Thymus (tissue), 11 donors: Measurements from ENCODE around the gene PROS1. TPM values are rescaled to one million over a fixed set of nuclear protein-coding genes. Genes with fewer than 3 reads are reported as not detected.

ENCODE experiments used
- DNase-seq, 9 donors: peaks; one replicate each; pipeline ENCODE4 v3.0.0-alpha.2; 2013; ENCODE audit warnings: low spot score in 9 of 9, low read depth in 6 of 9, missing footprints in 1 of 9
- H3K27ac ChIP-seq, 2 donors: one replicate each; pipeline ENCODE4 v1.5.1; 2013; ENCODE audit warnings: control low read depth in 1 of 2, low read depth in 1 of 2, low read length in 1 of 2, mild to moderate bottlenecking in 1 of 2, moderate library complexity in 1 of 2
- H3K27me3 ChIP-seq, 2 donors: one replicate each; pipeline ENCODE4 v1.5.1; 2013; ENCODE audit warnings: low read length in 1 of 2; ENCODE audit not compliant: control insufficient read depth in 2 of 2, insufficient read depth in 1 of 2
- H3K36me3 ChIP-seq, 2 donors: one replicate each; pipeline ENCODE4 v1.5.1; 2013; ENCODE audit warnings: low read length in 1 of 2, mild to moderate bottlenecking in 1 of 2, moderate library complexity in 1 of 2; ENCODE audit not compliant: control insufficient read depth in 2 of 2, insufficient read depth in 2 of 2
- H3K4me1 ChIP-seq, 2 donors: one replicate each; pipeline ENCODE4 v1.5.1; 2013; ENCODE audit warnings: low read length in 2 of 2; ENCODE audit not compliant: control insufficient read depth in 2 of 2, insufficient read depth in 2 of 2
- H3K4me3 ChIP-seq, 2 donors: one replicate each; pipeline ENCODE4 v1.5.1; 2013; ENCODE audit warnings: low read length in 2 of 2, control low read depth in 1 of 2, mild to moderate bottlenecking in 1 of 2
- H3K9me3 ChIP-seq, 2 donors: one replicate each; pipeline ENCODE4 v1.5.1; 2013; ENCODE audit warnings: low read length in 1 of 2, mild to moderate bottlenecking in 1 of 2; ENCODE audit not compliant: control insufficient read depth in 2 of 2, insufficient read depth in 1 of 2
- WGBS: extraction: QIAGEN DNeasy Blood & Tissue Kit; methylation state at CpG from one replicate; pipeline ENCODE4 v1.1.7; 2013; 5-methylcytosine and 5-hydroxymethylcytosine counted together
- polyA plus RNA-seq: library from polyadenylated mRNA; stranded (reverse); fragments of 200-250 nt; gene quantifications from one replicate; pipeline ENCODE4 v1.2.3, GENCODE V29; 2013
- total RNA-seq: library from RNA; stranded (reverse); fragments of 120-200 nt; gene quantifications from one replicate; pipeline ENCODE4 v1.2.4, GENCODE V29; 2013
- donor health status: healthy.

Gene PROS1
- total and polyA plus RNA-seq, 2 donors = 2.7 to 5.4 TPM

- WGBS = 12% methylated on average over 4 of the region's 4 CpGs
- Histone ChIP-seq H3K27ac (no peak overlapping the region), H3K4me3 (no peak overlapping the region), H3K9me3 (no peaks in the 10 kb centered on the region), H3K36me3 (no peaks in the 10 kb centered on the region), H3K4me1 (no peaks in the 10 kb centered on the region), H3K27me3 (no peaks in the 10 kb centered on the region)
- DNase-seq = peak in 7 of 9 donors; percentile 24 to 67 (median 32)
Observed at GRCh38 chr3:94004301-94004910, 30.7 kb upstream of the PROS1 start.

GRCh38 chr3:94001827-94002495 lies 28.3 kb upstream of the PROS1 start:
- WGBS = 91% methylated on average over 3 of the region's 3 CpGs

GRCh38 chr3:94001191-94001590 lies 27.5 kb upstream of the PROS1 start:
- WGBS = 92% methylated on average over 1 of the region's 1 CpG
- Histone ChIP-seq H3K27ac (no peak overlapping the region), H3K9me3 (no peaks in the 10 kb centered on the region), H3K4me3 (no peak overlapping the region), H3K27me3 (no peaks in the 10 kb centered on the region), H3K36me3 (no peaks in the 10 kb centered on the region), H3K4me1 (no peaks in the 10 kb centered on the region)
- DNase-seq = no peak

More at GRCh38 chr3:94001827-94002495, 28.3 kb upstream of the PROS1 start:
- H3K4me1 ChIP-seq = no peaks in the 10 kb centered on the region
- no peak overlapping the region for H3K27ac ChIP-seq
- no peak for DNase-seq
- H3K27me3 ChIP-seq = no peaks in the 10 kb centered on the region
- H3K9me3 ChIP-seq = no peaks in the 10 kb centered on the region
- H3K36me3 ChIP-seq = no peaks in the 10 kb centered on the region
- H3K4me3 ChIP-seq = no peak overlapping the region

GRCh38 chr3:93994056-93994455 lies 20.4 kb upstream of the PROS1 start:
- no peak overlapping the region for H3K4me3 ChIP-seq
- H3K4me1 ChIP-seq = no peaks in the 10 kb centered on the region
- no peak overlapping the region for H3K27ac ChIP-seq
- H3K36me3 ChIP-seq = no peaks in the 10 kb centered on the region
- no peaks in the 10 kb centered on the region for H3K27me3 ChIP-seq
- no peak for DNase-seq
- WGBS = 97% methylated on average over 3 of the region's 3 CpGs
- H3K9me3 ChIP-seq = no peaks in the 10 kb centered on the region

DNA sequence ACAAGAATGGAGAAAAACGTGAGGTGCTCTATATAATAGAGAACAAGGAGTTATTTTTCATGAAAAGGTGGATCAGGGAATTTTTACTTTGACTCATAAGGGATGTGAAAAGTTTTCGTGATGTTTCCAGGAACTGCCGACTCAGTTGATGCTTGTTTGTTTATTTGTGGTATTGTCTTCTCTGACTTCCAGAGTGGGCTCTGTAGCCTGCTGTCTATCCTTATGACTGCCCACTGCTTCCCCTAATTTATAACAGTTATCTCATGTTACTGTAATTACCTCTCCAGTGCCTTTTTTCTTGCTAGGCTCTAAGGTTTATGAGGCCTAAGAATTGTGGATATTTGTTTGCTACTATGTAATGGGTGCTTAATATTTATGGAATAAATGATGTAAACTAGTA lies 18.5 kb upstream of the PROS1 start:
- H3K27me3 ChIP-seq = no peaks in the 10 kb centered on the region
- H3K36me3 ChIP-seq = no peaks in the 10 kb centered on the region
- H3K9me3 ChIP-seq = no peaks in the 10 kb centered on the region
- H3K4me1 ChIP-seq = no peaks in the 10 kb centered on the region
- no peak overlapping the region for H3K27ac ChIP-seq
- WGBS = 95% methylated on average over 3 of the region's 3 CpGs
- no peak overlapping the region for H3K4me3 ChIP-seq
- DNase-seq = no peak

DNA sequence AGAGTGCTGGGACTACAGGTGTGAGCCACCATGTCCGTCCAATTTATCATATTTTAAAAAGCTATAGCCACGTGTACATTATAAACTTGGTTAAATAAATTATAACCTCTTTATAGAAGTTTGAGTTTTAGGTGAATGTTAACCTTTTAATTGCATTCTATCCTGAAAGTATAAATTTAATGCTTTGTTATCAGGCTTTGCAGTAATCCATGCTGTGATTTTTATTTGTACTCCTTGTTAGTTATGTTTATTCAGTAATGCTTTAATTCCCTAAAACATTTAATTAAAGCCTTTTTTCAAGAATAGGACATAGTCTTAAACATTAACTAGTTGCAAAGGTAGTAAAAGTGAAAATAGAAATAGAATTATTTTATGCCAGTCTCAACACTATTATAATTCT lies 17.9 kb upstream of the PROS1 start:
- Histone ChIP-seq H3K4me3 (no peak overlapping the region), H3K9me3 (no peaks in the 10 kb centered on the region), H3K4me1 (no peaks in the 10 kb centered on the region), H3K27me3 (no peaks in the 10 kb centered on the region), H3K36me3 (no peaks in the 10 kb centered on the region), H3K27ac (no peak overlapping the region)
- 96% methylated on average over 2 of the region's 2 CpGs for WGBS
- no peak for DNase-seq

GRCh38 chr3:93989241-93989640 lies 15.5 kb upstream of the PROS1 start:
- Histone ChIP-seq H3K27ac (no peak overlapping the region), H3K4me3 (no peak overlapping the region), H3K36me3 (no peaks in the 10 kb centered on the region), H3K27me3 (no peaks in the 10 kb centered on the region), H3K4me1 (no peaks in the 10 kb centered on the region), H3K9me3 (no peaks in the 10 kb centered on the region)
- no peak for DNase-seq
- 97% methylated on average over 3 of the region's 3 CpGs for WGBS

DNA sequence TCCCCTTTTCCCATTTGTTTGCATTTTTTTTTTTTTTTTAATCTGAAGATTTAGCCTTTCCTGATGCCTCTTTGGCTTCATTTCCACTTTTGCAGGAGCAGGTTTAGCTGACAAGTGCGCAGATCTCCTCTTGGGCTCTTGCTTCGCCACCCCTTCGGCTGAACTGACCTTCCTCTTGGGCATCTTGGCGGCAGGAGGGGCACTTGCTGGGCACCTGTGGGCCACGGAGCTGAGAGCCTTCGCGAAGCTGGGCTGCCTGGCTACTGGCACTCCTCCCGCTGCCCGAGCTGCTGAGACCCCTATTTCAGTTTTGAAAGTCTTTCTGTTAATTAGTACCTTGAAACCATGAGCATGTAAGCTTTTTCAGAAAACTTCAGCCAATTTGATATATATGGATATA lies 15.1 kb upstream of the PROS1 start:
- Histone ChIP-seq H3K36me3 (no peaks in the 10 kb centered on the region), H3K27me3 (no peaks in the 10 kb centered on the region), H3K4me1 (no peaks in the 10 kb centered on the region), H3K9me3 (no peaks in the 10 kb centered on the region), H3K4me3 (no peak overlapping the region), H3K27ac (no peak overlapping the region)
- DNase-seq = no peak
- 98% methylated on average over 9 of the region's 9 CpGs for WGBS

- Histone ChIP-seq H3K27me3 (no peaks in the 10 kb centered on the region), H3K36me3 (no peaks in the 10 kb centered on the region), H3K4me1 (no peaks in the 10 kb centered on the region), H3K4me3 (no peak overlapping the region), H3K9me3 (no peaks in the 10 kb centered on the region), H3K27ac (no peak overlapping the region)
- no peak for DNase-seq
Observed at GRCh38 chr3:93988283-93988682, 14.6 kb upstream of the PROS1 start.
